ENCODE results near the gene ASIC2. TPM values are rescaled to one million over a fixed set of nuclear protein-coding genes. Genes with fewer than 3 reads are reported as not detected.

The ASIC2 gene
- total and polyA plus RNA-seq, 2 experiments from 2014 or later: 0.52 to 2.8 TPM

DNA sequence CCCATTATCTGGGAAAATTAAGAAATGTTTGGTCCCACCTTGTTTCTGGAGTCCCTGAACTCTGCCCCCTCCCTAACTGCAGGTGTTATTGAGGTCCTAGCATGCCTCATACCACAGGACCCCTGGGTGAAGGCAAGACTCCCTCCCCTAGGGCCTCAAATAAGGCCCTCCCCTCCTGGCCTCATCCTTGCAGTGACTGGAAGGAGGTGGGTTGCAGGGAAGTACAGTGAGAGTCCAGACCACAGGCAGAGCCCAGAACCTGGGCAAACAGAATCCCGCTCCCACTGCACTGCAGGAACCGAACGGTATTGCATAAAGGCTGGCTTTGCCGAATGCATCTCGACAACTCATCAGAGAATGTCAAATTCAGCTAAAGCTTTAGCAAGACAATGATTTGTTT, 126.6 kb downstream of the ASIC2 start:
- DNase-seq (ENCODE audit: low spot score): peak; percentile 7
- Histone ChIP-seq H3F3A (replicated peaks; ENCODE audit: low read depth) (no peaks in the 10 kb centered on the region), H3K27ac (ENCODE audit: low read depth) (no peak overlapping the region), H4K20me1 (replicated peaks; ENCODE audit: insufficient read depth) (no peaks in the 10 kb centered on the region), H3K4me2 (no peak overlapping the region), H3K79me2 (replicated peaks; ENCODE audit: insufficient read depth) (no peaks in the 10 kb centered on the region), H3K4me1 (ENCODE audit: insufficient read depth) (no peaks in the 10 kb centered on the region), H3K4me3 (no peak overlapping the region), H3K27me3 (ENCODE audit: insufficient read depth) (no peaks in the 10 kb centered on the region), H3K9me2 (ENCODE audit: insufficient read depth) (peaks cover 13% of the 10 kb centered on the region), H2AFZ (no peak overlapping the region), H3K36me3 (ENCODE audit: insufficient read depth) (no peaks in the 10 kb centered on the region)
- Mint-ChIP-seq H3K27ac (no peak overlapping the region), H3K4me3 (no peak overlapping the region), H3K4me1 (no peaks in the 10 kb centered on the region; the same call in 2 of the 3 replicates), H3K9me3 (no peaks in the 10 kb centered on the region), H3K27me3 (ENCODE audit: insufficient read depth, low read depth, poor library complexity) (no peaks in the 10 kb centered on the region), H3K36me3 (ENCODE audit: low read depth) (no peaks in the 10 kb centered on the region)
- ATAC-seq: peak; percentile 32
- TF ChIP-seq JUNB (IDR thresholded peaks at IDR 0.05; ENCODE audit: unreplicated experiment) (no peak), ZNF114 (CRISPR knock-in tag; IDR thresholded peaks at IDR 0.05) (no peak)
- TF ChIP-seq, protein P1, sequence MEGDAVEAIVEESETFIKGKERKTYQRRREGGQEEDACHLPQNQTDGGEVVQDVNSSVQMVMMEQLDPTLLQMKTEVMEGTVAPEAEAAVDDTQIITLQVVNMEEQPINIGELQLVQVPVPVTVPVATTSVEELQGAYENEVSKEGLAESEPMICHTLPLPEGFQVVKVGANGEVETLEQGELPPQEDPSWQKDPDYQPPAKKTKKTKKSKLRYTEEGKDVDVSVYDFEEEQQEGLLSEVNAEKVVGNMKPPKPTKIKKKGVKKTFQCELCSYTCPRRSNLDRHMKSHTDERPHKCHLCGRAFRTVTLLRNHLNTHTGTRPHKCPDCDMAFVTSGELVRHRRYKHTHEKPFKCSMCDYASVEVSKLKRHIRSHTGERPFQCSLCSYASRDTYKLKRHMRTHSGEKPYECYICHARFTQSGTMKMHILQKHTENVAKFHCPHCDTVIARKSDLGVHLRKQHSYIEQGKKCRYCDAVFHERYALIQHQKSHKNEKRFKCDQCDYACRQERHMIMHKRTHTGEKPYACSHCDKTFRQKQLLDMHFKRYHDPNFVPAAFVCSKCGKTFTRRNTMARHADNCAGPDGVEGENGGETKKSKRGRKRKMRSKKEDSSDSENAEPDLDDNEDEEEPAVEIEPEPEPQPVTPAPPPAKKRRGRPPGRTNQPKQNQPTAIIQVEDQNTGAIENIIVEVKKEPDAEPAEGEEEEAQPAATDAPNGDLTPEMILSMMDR (conservative IDR thresholded peaks at IDR 0.05; ENCODE audit: low read depth in 2 of 2): no peak

DNA sequence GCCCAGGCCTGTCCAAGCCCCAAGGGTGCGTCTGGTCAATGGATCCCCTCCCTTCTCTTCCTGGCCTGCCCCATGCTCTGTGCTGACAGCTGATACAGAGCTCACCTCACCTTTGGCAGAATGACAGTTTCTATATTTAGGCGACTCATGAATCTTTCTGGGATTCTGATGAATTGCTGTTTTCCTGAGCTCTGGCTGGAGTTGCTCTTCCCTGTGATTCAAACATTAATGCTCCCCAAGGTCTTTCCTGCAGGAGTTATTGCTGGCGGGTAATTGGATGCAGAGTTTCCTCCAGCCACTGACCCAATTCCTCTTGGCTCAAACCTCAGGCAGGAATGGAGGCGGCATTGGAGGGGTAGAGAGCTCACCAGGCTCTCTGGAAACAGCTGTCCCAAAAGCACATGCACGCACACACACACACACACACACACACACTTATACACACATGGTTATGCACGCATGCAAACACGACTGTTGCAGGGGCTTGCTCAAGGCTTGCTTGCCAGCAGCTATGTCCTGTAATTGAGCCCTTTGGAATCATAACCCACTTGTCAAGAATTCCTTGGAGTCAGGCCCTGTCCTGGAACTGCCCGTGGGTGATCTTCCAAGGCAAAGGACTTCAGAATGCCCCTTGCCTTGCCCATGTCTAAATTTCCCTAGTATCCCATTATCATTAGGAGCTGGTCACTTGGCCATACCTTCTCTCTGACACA, 128.8 kb downstream of the ASIC2 start:
- DNase-seq (ENCODE audit: low spot score): no peak
- peaks cover 5% of the 10 kb centered on the region for H3K27me3 Mint-ChIP-seq (ENCODE audit: insufficient read depth, low read depth, poor library complexity)
- H2AFZ ChIP-seq: no peak overlapping the region
- H3K27ac ChIP-seq (ENCODE audit: low read depth): no peak overlapping the region
- no peak overlapping the region for H3K4me3 ChIP-seq
- 0 out of 2 replicates have a peak, but pooled peaks cover 3% of the 10 kb centered on the region for H3K9me2 ChIP-seq (ENCODE audit: insufficient read depth)
- no peaks in the 10 kb centered on the region for H4K20me1 ChIP-seq (replicated peaks; ENCODE audit: insufficient read depth)
- no peaks in the 10 kb centered on the region for H3F3A ChIP-seq (replicated peaks; ENCODE audit: low read depth)
- no peak overlapping the region for H3K4me2 ChIP-seq
- no peaks in the 10 kb centered on the region for H3K36me3 Mint-ChIP-seq (ENCODE audit: low read depth)
- H3K27me3 ChIP-seq (ENCODE audit: insufficient read depth): no peaks in the 10 kb centered on the region
- no peaks in the 10 kb centered on the region; the same call in 2 of the 3 replicates for H3K4me1 Mint-ChIP-seq
- H3K79me2 ChIP-seq (replicated peaks; ENCODE audit: insufficient read depth): no peaks in the 10 kb centered on the region
- no peaks in the 10 kb centered on the region for H3K9me3 Mint-ChIP-seq
- no peak overlapping the region for H3K4me3 Mint-ChIP-seq
- no peak for ATAC-seq
- H3K4me1 ChIP-seq (ENCODE audit: insufficient read depth): no peaks in the 10 kb centered on the region
- H3K27ac Mint-ChIP-seq: no peak overlapping the region
- no peaks in the 10 kb centered on the region for H3K36me3 ChIP-seq (ENCODE audit: insufficient read depth)
- TF ChIP-seq, protein P2, sequence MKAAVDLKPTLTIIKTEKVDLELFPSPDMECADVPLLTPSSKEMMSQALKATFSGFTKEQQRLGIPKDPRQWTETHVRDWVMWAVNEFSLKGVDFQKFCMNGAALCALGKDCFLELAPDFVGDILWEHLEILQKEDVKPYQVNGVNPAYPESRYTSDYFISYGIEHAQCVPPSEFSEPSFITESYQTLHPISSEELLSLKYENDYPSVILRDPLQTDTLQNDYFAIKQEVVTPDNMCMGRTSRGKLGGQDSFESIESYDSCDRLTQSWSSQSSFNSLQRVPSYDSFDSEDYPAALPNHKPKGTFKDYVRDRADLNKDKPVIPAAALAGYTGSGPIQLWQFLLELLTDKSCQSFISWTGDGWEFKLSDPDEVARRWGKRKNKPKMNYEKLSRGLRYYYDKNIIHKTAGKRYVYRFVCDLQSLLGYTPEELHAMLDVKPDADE (IDR thresholded peaks at IDR 0.05): no peak
- TF ChIP-seq NANOG (IDR thresholded peaks at IDR 0.05; ENCODE audit: borderline replicate concordance) (no peak), EZH2phosphoT487 (IDR thresholded peaks at IDR 0.05; ENCODE audit: unreplicated experiment) (no peak), JUNB (IDR thresholded peaks at IDR 0.05; ENCODE audit: unreplicated experiment) (no peak), POLR2AphosphoS5 (IDR thresholded peaks at IDR 0.05; ENCODE audit: low read depth) (no peak)
- TF ChIP-seq, protein P1 (conservative IDR thresholded peaks at IDR 0.05; ENCODE audit: low read depth in 2 of 2): no peak
- TF ChIP-seq, protein P3, sequence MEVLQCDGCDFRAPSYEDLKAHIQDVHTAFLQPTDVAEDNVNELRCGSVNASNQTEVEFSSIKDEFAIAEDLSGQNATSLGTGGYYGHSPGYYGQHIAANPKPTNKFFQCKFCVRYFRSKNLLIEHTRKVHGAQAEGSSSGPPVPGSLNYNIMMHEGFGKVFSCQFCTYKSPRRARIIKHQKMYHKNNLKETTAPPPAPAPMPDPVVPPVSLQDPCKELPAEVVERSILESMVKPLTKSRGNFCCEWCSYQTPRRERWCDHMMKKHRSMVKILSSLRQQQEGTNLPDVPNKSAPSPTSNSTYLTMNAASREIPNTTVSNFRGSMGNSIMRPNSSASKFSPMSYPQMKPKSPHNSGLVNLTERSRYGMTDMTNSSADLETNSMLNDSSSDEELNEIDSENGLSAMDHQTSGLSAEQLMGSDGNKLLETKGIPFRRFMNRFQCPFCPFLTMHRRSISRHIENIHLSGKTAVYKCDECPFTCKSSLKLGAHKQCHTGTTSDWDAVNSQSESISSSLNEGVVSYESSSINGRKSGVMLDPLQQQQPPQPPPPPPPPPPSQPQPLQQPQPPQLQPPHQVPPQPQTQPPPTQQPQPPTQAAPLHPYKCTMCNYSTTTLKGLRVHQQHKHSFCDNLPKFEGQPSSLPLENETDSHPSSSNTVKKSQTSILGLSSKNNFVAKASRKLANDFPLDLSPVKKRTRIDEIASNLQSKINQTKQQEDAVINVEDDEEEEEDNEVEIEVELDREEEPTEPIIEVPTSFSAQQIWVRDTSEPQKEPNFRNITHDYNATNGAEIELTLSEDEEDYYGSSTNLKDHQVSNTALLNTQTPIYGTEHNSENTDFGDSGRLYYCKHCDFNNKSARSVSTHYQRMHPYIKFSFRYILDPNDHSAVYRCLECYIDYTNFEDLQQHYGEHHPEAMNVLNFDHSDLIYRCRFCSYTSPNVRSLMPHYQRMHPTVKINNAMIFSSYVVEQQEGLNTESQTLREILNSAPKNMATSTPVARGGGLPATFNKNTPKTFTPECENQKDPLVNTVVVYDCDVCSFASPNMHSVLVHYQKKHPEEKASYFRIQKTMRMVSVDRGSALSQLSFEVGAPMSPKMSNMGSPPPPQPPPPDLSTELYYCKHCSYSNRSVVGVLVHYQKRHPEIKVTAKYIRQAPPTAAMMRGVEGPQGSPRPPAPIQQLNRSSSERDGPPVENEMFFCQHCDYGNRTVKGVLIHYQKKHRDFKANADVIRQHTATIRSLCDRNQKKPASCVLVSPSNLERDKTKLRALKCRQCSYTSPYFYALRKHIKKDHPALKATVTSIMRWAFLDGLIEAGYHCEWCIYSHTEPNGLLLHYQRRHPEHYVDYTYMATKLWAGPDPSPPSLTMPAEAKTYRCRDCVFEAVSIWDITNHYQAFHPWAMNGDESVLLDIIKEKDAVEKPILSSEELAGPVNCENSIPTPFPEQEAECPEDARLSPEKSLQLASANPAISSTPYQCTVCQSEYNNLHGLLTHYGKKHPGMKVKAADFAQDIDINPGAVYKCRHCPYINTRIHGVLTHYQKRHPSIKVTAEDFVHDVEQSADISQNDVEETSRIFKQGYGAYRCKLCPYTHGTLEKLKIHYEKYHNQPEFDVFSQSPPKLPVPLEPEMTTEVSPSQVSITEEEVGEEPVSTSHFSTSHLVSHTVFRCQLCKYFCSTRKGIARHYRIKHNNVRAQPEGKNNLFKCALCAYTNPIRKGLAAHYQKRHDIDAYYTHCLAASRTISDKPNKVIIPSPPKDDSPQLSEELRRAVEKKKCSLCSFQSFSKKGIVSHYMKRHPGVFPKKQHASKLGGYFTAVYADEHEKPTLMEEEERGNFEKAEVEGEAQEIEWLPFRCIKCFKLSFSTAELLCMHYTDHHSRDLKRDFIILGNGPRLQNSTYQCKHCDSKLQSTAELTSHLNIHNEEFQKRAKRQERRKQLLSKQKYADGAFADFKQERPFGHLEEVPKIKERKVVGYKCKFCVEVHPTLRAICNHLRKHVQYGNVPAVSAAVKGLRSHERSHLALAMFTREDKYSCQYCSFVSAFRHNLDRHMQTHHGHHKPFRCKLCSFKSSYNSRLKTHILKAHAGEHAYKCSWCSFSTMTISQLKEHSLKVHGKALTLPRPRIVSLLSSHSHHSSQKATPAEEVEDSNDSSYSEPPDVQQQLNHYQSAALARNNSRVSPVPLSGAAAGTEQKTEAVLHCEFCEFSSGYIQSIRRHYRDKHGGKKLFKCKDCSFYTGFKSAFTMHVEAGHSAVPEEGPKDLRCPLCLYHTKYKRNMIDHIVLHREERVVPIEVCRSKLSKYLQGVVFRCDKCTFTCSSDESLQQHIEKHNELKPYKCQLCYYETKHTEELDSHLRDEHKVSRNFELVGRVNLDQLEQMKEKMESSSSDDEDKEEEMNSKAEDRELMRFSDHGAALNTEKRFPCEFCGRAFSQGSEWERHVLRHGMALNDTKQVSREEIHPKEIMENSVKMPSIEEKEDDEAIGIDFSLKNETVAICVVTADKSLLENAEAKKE (CRISPR knock-in tag; IDR thresholded peaks at IDR 0.05): no peak
